HCT116 (cell line): ENCODE data around the gene ATP6V1B1. TPM values are rescaled to one million over a fixed set of nuclear protein-coding genes. Genes with fewer than 3 reads are reported as not detected.

ENCODE experiments used
- ATAC-seq: fragments of 200-7000 bp; cut with Tn5 transposase; 2 replicates; pipeline ENCODE4 v1.9.1; 2020; ENCODE audit warnings: mild to moderate bottlenecking, moderate library complexity
- BruUV-seq: library from RNA; stranded (reverse); fragments of 400-500 nt; replicated peaks from 2 replicates; lab custom pipeline; 2021; lab: Mats Ljungman, UMichigan
- CTCF ChIA-PET: fragments of 300-600 bp; sonication (Branson Sonifier 250); formaldehyde crosslinking; loops from one replicate; lab custom pipeline; 2021; ENCODE audit warnings: antibody characterized with exemption; lab: Charles Lee
- POLR2A ChIA-PET: fragments of 300-600, 350-600 bp; sonication (Branson Sonifier 250); formaldehyde crosslinking; loops from one replicate; lab custom pipeline; 2021; ENCODE audit warnings: antibody characterized with exemption; lab: Charles Lee
- RAD21 ChIA-PET, 2 experiments: fragments of 300-600 bp; sonication (Branson Sonifier 250); formaldehyde crosslinking; loops; one replicate each; lab custom pipeline; 2023; ENCODE audit warnings: low total read pairs in 2 of 2; ENCODE audit not compliant: uncharacterized antibody in 2 of 2, unreplicated experiment in 2 of 2, low non-redundant PET in 1 of 2; lab: Charles Lee
- DNase-seq: peaks from one replicate; pipeline ENCODE4 v3.0.0-alpha.2; 2010; ENCODE audit warnings: low read depth, low spot score
- H2AFZ ChIP-seq: fragments of 200-600 bp; shearing (Covaris generic), sonication (generic); 2 replicates; pipeline ENCODE4 v1.6.1; 2017; ENCODE audit warnings: low read depth, mixed run types, mixed read lengths, antibody characterized with exemption, low read length; ENCODE audit not compliant: poor library complexity, severe bottlenecking
- H3K27ac ChIP-seq: 2 replicates; pipeline ENCODE4 v1.5.1; 2012; ENCODE audit warnings: low read depth, low read length
- H3K27me3 ChIP-seq: fragments of 200-600 bp; sonication (generic); 2 replicates; pipeline ENCODE4 v1.6.1; 2016; ENCODE audit warnings: mixed run types, low read length, mixed read lengths; ENCODE audit not compliant: insufficient read depth
- H3K36me3 ChIP-seq, 2 experiments: fragments of 200-500 bp in 1 of 2; fragments of 200-600 bp in 1 of 2; sonication (Bioruptor generic) in 1 of 2; sonication (generic) in 1 of 2; 2 replicates each; pipeline versions ENCODE4 v1.5.1 to v1.6.1; 2014 to 2016; ENCODE audit warnings: low read length in 2 of 2, inconsistent platforms in 1 of 2, mixed read lengths in 1 of 2, mixed run types in 1 of 2; ENCODE audit not compliant: insufficient read depth in 2 of 2, control insufficient read depth in 1 of 2
- H3K4me1 ChIP-seq, 2 experiments: fragments of 200-600 bp in 1 of 2; sonication (generic) in 1 of 2; 2 replicates each; pipeline versions ENCODE4 v1.5.1 to v1.6.1; 2012 to 2017; ENCODE audit warnings: low read length in 2 of 2, inconsistent platforms in 1 of 2, mild to moderate bottlenecking in 1 of 2, mixed read lengths in 1 of 2, mixed run types in 1 of 2, moderate library complexity in 1 of 2; ENCODE audit not compliant: insufficient read depth in 2 of 2, control insufficient read depth in 1 of 2
- H3K4me2 ChIP-seq: fragments of 200-600 bp; sonication (generic); 2 replicates; pipeline ENCODE4 v1.6.1; 2017; ENCODE audit warnings: mixed run types, low read length, mixed read lengths
- H3K4me3 ChIP-seq, 2 experiments: fragments of 200-600 bp in 1 of 2; sonication (generic) in 1 of 2; replicated peaks in 1 of 2; 2 replicates each; pipeline ENCODE4 v1.5.1; 2011 to 2016; ENCODE audit warnings: low read length in 2 of 2, control low read depth in 1 of 2, low read depth in 1 of 2, mild to moderate bottlenecking in 1 of 2, mixed read lengths in 1 of 2, mixed run types in 1 of 2
- H3K79me2 ChIP-seq: fragments of 200-600 bp; sonication (generic); 2 replicates; pipeline ENCODE4 v1.6.1; 2017; ENCODE audit warnings: mild to moderate bottlenecking, mixed run types, low read length, moderate library complexity, mixed read lengths; ENCODE audit not compliant: insufficient read depth
- H3K9ac ChIP-seq: fragments of 200-600 bp; sonication (generic); 2 replicates; pipeline ENCODE4 v1.6.1; 2016; ENCODE audit warnings: low read length, mixed read lengths
- H3K9me2 ChIP-seq: fragments of 200-600 bp; sonication (generic), shearing (Covaris generic); 2 replicates; pipeline ENCODE4 v1.6.1; 2017; ENCODE audit warnings: mixed run types, mild to moderate bottlenecking, moderate library complexity; ENCODE audit not compliant: insufficient read depth
- H3K9me3 ChIP-seq, 2 experiments: fragments of 200-500 bp in 1 of 2; fragments of 200-600 bp in 1 of 2; sonication (Bioruptor generic) in 1 of 2; sonication (generic) in 1 of 2; 2 replicates each; pipeline ENCODE4 v1.6.1; 2014 to 2017; ENCODE audit warnings: low read length in 2 of 2, mixed read lengths in 2 of 2, inconsistent platforms in 1 of 2, low read depth in 1 of 2, mild to moderate bottlenecking in 1 of 2, mixed run types in 1 of 2, moderate library complexity in 1 of 2; ENCODE audit not compliant: control insufficient read depth in 1 of 2, insufficient read depth in 1 of 2
- H4K20me1 ChIP-seq: fragments of 200-600 bp; sonication (generic), shearing (Covaris generic); 2 replicates; pipeline ENCODE4 v1.6.1; 2017; ENCODE audit warnings: mixed run types, mild to moderate bottlenecking, moderate library complexity; ENCODE audit not compliant: insufficient read depth
- ATF3 ChIP-seq: IDR thresholded peaks from 2 replicates; pipeline ENCODE4 v1.6.1; 2012
- CEBPB ChIP-seq: IDR thresholded peaks from 2 replicates; pipeline ENCODE4 v1.6.1; 2012; ENCODE audit warnings: low read depth
- CTCF ChIP-seq, 3 experiments: fragments of 200-600 bp in 1 of 3; sonication (generic) in 1 of 3; IDR thresholded peaks in 2 of 3; conservative IDR thresholded peaks in 1 of 3; 2 replicates each; pipeline ENCODE4 v1.5.1; 2012 to 2017; ENCODE audit warnings: low read depth in 2 of 3, low read length in 2 of 3, antibody characterized with exemption in 1 of 3, borderline replicate concordance in 1 of 3, control low read depth in 1 of 3, mild to moderate bottlenecking in 1 of 3, mixed read lengths in 1 of 3, mixed run types in 1 of 3, moderate library complexity in 1 of 3; ENCODE audit not compliant: insufficient read depth in 1 of 3
- EGR1 ChIP-seq: IDR thresholded peaks from 2 replicates; pipeline ENCODE4 v1.6.1; 2012; ENCODE audit warnings: low read depth
- ELF1 ChIP-seq: IDR thresholded peaks from 2 replicates; pipeline ENCODE4 v1.6.1; 2012; ENCODE audit warnings: low read depth, borderline replicate concordance
- EZH2 ChIP-seq: fragments of 200-600 bp; sonication (generic); IDR thresholded peaks from 2 replicates; pipeline ENCODE4 v1.6.1; 2017; ENCODE audit warnings: antibody characterized with exemption, mixed run types
- EZH2phosphoT487 ChIP-seq: fragments of 200-600 bp; IDR thresholded peaks from 2 replicates; pipeline ENCODE4 v1.6.1; 2018; ENCODE audit warnings: antibody characterized with exemption, borderline replicate concordance
- JUND ChIP-seq: IDR thresholded peaks from 2 replicates; pipeline ENCODE4 v1.6.1; 2012
- MAX ChIP-seq: IDR thresholded peaks from 2 replicates; pipeline ENCODE4 v1.6.1; 2012
- POLR2A ChIP-seq: IDR thresholded peaks from 2 replicates; pipeline ENCODE4 v1.7.0; 2011; ENCODE audit warnings: borderline replicate concordance; ENCODE audit not compliant: insufficient read depth, insufficient read length; ENCODE audit errors: extremely low read depth
- RAD21 ChIP-seq: IDR thresholded peaks from 2 replicates; pipeline ENCODE4 v1.6.1; 2012; ENCODE audit warnings: low read depth, mild to moderate bottlenecking
- REST ChIP-seq: IDR thresholded peaks from 2 replicates; pipeline ENCODE4 v1.6.1; 2012; ENCODE audit warnings: low read depth
- SIN3A ChIP-seq: IDR thresholded peaks from 2 replicates; pipeline ENCODE4 v1.6.1; 2012; ENCODE audit warnings: low read depth
- SP1 ChIP-seq: IDR thresholded peaks from 2 replicates; pipeline ENCODE4 v1.6.1; 2012; ENCODE audit warnings: low read depth
- SRF ChIP-seq: IDR thresholded peaks from 2 replicates; pipeline ENCODE4 v1.6.1; 2012; ENCODE audit warnings: low read depth
- TCF7L2 ChIP-seq: IDR thresholded peaks from 2 replicates; pipeline ENCODE4 v1.7.0; 2011; ENCODE audit warnings: borderline replicate concordance, inconsistent platforms; ENCODE audit not compliant: insufficient read depth, insufficient read length; ENCODE audit errors: extremely low read depth
- YY1 ChIP-seq: IDR thresholded peaks from 2 replicates; pipeline ENCODE4 v1.6.1; 2011; ENCODE audit warnings: low read length, low read depth, moderate library complexity, mild to moderate bottlenecking; ENCODE audit not compliant: insufficient replicate concordance; ENCODE audit errors: extremely low read depth
- ZBTB33 ChIP-seq: IDR thresholded peaks from 2 replicates; pipeline ENCODE4 v1.6.1; 2011; ENCODE audit warnings: mild to moderate bottlenecking, low read length, moderate library complexity; ENCODE audit not compliant: insufficient replicate concordance; ENCODE audit errors: extremely low read depth
- ZFX ChIP-seq: fragments of 450-650 bp; IDR thresholded peaks from 2 replicates; pipeline ENCODE4 v1.6.1; 2017
- intact Hi-C: fragments of 100-400 bp; cut with micrococcal nuclease; formaldehyde crosslinking; loops from 2 replicates; pipeline ENCODE4 v1.10.0; 2022
- total RNA-seq: library from RNA; stranded (reverse); gene quantifications from one replicate; pipeline ENCODE4 v1.2.1, GENCODE V29; 2021; ENCODE audit not compliant: unreplicated experiment

ATP6V1B1 gene
- total RNA-seq, 1 experiment from 2014 or later, result 0.74 TPM

GRCh38 chr2:70939001-70939838, 3.5 kb downstream of the ATP6V1B1 start:
- Histone ChIP-seq H3K27ac (no peak overlapping the region), H3K9me3 (no peaks in the 10 kb centered on the region), H3K4me2 (no peak overlapping the region), H2AFZ (no peak overlapping the region), H3K27me3 (no peaks in the 10 kb centered on the region), H3K4me1 (peaks cover 0 to 4% of the 10 kb centered on the region in 2 experiments; a peak in 1 of 4 replicates), H3K9me2 (no peaks in the 10 kb centered on the region), H3K4me3 (no peak overlapping the region), H3K36me3 (no peaks in the 10 kb centered on the region; a peak in 1 of 4 replicates), H4K20me1 (no peaks in the 10 kb centered on the region), H3K9ac (no peak overlapping the region), H3K79me2 (no peaks in the 10 kb centered on the region)
- no peak for ATAC-seq
- intact Hi-C loops, result no loop called here
- BruUV-seq, result no TSS peak
- no peak for DNase-seq
- TF ChIP-seq ZBTB33, result no peak
- no peak for TF ChIP-seq EGR1
- TF ChIP-seq MAX, result no peak
- no peak for TF ChIP-seq SP1
- no peak for TF ChIP-seq RAD21
- TF ChIP-seq CEBPB, result no peak
- no peak for TF ChIP-seq REST
- no peak for TF ChIP-seq JUND
- TF ChIP-seq SRF, result no peak
- TF ChIP-seq EZH2, result no peak
- TF ChIP-seq TCF7L2, result no peak
- TF ChIP-seq SIN3A, result no peak
- no peak for TF ChIP-seq POLR2A
- no peak for TF ChIP-seq EZH2phosphoT487
- no peak for TF ChIP-seq ELF1
- no peak for TF ChIP-seq ZFX
- no peak for TF ChIP-seq YY1
- TF ChIP-seq ATF3, result no peak
- TF ChIP-seq CTCF (IDR thresholded peaks at IDR 0.05 in 2 of 3, conservative IDR thresholded peaks at IDR 0.05 in 1 of 3; ENCODE audit: borderline replicate concordance in 1 of 3, insufficient read depth in 1 of 3, low read depth in 2 of 3, low read length in 2 of 3), result no peak
- ChIA-PET POLR2A (no interaction called here), RAD21 (no interaction called here), CTCF (interaction anchor here (0.7 kb wide), 1 partner anchor 9 kb away, joined by 3 read pairs; no protein-coding TSS in a partner anchor)
